Esophagus squamous epithelium (tissue), 5 donors: ENCODE measurements around the gene CYS1. TPM values are rescaled to one million over a fixed set of nuclear protein-coding genes. Genes with fewer than 3 reads are reported as not detected.

ENCODE experiments used
- DNase-seq: peaks from one replicate; lab custom pipeline; 2025; lab: John Stamatoyannopoulos, UW
- H3K27ac ChIP-seq, 4 donors: fragments of 200-600 bp; sonication (generic); one replicate each; pipeline ENCODE4 v1.5.1; 2016 to 2019; ENCODE audit warnings: mild to moderate bottlenecking in 1 of 4
- H3K27me3 ChIP-seq, 4 donors: fragments of 200-600 bp; sonication (generic); 1 replicate in 3 of 4; 2 replicates in 1 of 4; pipeline versions ENCODE4 v1.5.1 to v1.6.0; 2017 to 2021; ENCODE audit warnings: antibody characterized with exemption in 1 of 4
- H3K36me3 ChIP-seq, 3 donors: fragments of 200-600 bp; sonication (generic); one replicate each; pipeline ENCODE4 v1.5.1; 2016 to 2019
- H3K4me1 ChIP-seq, 3 donors: fragments of 200-600 bp; sonication (generic); one replicate each; pipeline ENCODE4 v1.5.1; 2017 to 2019
- H3K4me3 ChIP-seq, 4 donors: fragments of 200-600 bp; sonication (generic); 1 replicate in 3 of 4; 2 replicates in 1 of 4; pipeline ENCODE4 v1.5.1; 2016 to 2019; ENCODE audit warnings: mild to moderate bottlenecking in 2 of 4, moderate library complexity in 1 of 4
- H3K9me3 ChIP-seq, 3 donors: fragments of 200-600 bp; sonication (generic); one replicate each; pipeline ENCODE4 v1.5.1; 2016 to 2019
- CTCF ChIP-seq, 6 experiments: fragments of 450-650 bp in 4 of 6; fragments of 200-600 bp in 2 of 6; sonication (generic) in 2 of 6; IDR thresholded peaks; one replicate each; pipeline ENCODE4 v1.5.1; 2016 to 2019; ENCODE audit warnings: antibody characterized with exemption in 6 of 6, mild to moderate bottlenecking in 4 of 6, moderate library complexity in 4 of 6
- POLR2A ChIP-seq, 4 donors: fragments of 450-650 bp; IDR thresholded peaks; one replicate each; pipeline ENCODE4 v1.6.1; 2017; ENCODE audit warnings: antibody characterized with exemption in 4 of 4, mild to moderate bottlenecking in 4 of 4, moderate library complexity in 3 of 4
- WGBS, 2 donors: methylation state at CpG; one replicate each; pipeline ENCODE4 v1.1.5; 2018; 5-methylcytosine and 5-hydroxymethylcytosine counted together
- intact Hi-C: fragments of 100-400 bp; cut with DNase I; formaldehyde crosslinking; loops from one replicate; pipeline ENCODE4 v1.15.0; 2022
- total RNA-seq, 4 donors: library from RNA; depleted of rRNA; stranded (reverse); fragments of >200 nt; gene quantifications; one replicate each; pipeline ENCODE4 v1.1.0, GENCODE V29; 2016
- donor health status: DM: yes; HTN: yes; CAD: no.

Gene CYS1
- total RNA-seq, 4 donors from 2014 or later = 0.09 to 2.5 (median 0.80) TPM

- Histone ChIP-seq H3K27me3 (no peaks in the 10 kb centered on the region), H3K9me3 (no peaks in the 10 kb centered on the region), H3K4me3 (no peak overlapping the region), H3K36me3 (no peaks in the 10 kb centered on the region), H3K4me1 (peaks cover 0 to 2% (median 0%) of the 10 kb centered on the region in 3 donors), H3K27ac (no peak overlapping the region)
- intact Hi-C loops = no loop called here
- TF ChIP-seq CTCF (IDR thresholded peaks at IDR 0.05) (no peak), POLR2A (IDR thresholded peaks at IDR 0.05) (no peak)
- DNase-seq = no peak
- 69 to 75% methylated on average over 2 of the region's 2 CpGs for WGBS, 2 donors
Measured at GRCh38 chr2:10067330-10067729, 12.9 kb downstream of the CYS1 start.

DNA sequence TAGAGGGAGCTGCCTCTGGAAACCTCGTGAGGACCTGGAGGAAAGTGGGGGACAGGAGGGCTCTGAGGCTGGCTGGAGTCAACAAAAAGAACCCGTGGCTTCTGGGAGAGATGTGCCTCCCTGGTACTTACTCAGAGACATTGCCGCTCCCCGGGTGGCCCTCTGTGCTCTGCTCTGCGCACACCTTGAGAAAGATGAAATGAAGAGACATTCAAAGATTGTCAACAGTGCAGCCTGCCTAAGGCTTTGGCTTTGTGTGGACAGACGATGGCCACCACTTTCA lies 14.5 kb downstream of the CYS1 start:
- Histone ChIP-seq H3K4me1 (no peaks in the 10 kb centered on the region), H3K9me3 (no peaks in the 10 kb centered on the region), H3K27me3 (no peaks in the 10 kb centered on the region), H3K4me3 (no peak overlapping the region), H3K27ac (no peak overlapping the region), H3K36me3 (no peaks in the 10 kb centered on the region)
- 79 to 85% methylated on average over 2 to 6 of the region's 6 CpGs for WGBS, 2 donors
- intact Hi-C loops = no loop called here
- TF ChIP-seq POLR2A (IDR thresholded peaks at IDR 0.05) (no peak), CTCF (IDR thresholded peaks at IDR 0.05) (no peak)
- no peak for DNase-seq

DNA sequence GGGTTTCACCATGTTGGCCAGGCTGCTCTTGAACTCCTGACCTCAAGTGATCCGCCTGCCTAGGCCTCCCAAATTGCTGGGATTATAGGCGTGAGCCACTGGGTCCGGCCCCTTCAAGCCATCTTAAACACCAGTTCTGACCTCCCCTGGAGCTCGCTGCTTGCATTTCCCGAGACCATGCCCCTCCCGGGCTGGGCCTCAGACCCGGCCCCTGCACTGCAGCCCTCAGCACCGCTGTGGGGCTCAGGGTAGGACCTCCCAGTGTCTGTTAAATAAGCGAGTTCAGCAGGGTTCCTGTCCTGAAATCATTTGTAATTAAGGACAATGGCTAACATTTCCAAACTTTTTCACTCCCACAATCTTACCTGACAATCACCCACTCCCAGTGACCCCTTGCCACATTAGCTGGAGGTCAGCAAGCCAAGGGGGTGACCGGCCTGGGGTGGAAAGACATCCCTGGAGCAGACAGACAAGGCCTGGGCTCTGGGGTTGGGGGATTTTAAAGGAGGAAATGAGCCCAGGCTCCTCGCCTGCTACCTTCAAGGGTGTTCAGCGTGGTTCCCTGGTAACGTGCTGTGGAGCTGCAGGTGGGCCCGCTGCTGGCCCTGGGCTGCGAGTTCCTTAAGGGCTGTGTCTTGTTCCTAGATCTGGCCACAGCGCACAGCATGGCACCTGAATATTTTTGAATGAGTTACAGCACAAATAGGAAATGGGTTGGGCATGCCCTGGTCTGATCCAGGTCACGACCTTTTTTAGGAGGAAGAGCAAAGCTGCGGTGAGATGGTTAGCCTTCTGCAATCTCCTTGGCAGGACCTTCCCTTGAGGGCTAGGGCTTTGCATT lies 15.1 kb downstream of the CYS1 start:
- Histone ChIP-seq H3K4me1 (no peaks in the 10 kb centered on the region), H3K36me3 (no peaks in the 10 kb centered on the region), H3K27ac (no peak overlapping the region), H3K9me3 (no peaks in the 10 kb centered on the region), H3K27me3 (no peaks in the 10 kb centered on the region), H3K4me3 (no peak overlapping the region)
- no peak for DNase-seq
- WGBS, 2 donors = 89 to 91% methylated on average over 14 of the region's 18 CpGs
- TF ChIP-seq POLR2A (IDR thresholded peaks at IDR 0.05) = no peak
- TF ChIP-seq CTCF (IDR thresholded peaks at IDR 0.05) = no peak
- intact Hi-C loops = no loop called here

DNA sequence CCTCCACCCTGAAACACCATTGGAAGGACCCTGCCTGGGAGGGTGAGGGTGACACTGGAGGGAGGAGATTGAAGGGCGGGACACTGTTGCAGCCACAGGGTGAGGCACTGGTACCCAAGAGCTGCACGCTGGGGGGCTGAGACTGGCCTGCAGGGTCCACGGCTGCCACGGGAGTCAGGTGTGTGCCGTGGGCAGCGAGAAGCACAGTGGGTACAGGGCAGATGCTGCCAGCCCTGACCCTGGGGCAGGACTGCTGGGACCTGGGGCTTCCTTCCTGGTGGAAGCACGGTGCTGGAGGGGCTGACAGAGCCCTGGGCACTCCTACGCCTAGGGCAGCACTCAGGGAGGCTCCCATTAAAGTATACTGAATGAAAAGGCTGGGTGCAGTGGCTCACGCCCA lies 16.6 kb downstream of the CYS1 start:
- intact Hi-C loops = no loop called here
- no peaks in the 10 kb centered on the region for H3K36me3 ChIP-seq
- TF ChIP-seq CTCF (IDR thresholded peaks at IDR 0.05) (no peak), POLR2A (IDR thresholded peaks at IDR 0.05) (no peak)
- no peak for DNase-seq
- no peak overlapping the region for H3K4me3 ChIP-seq
- WGBS, 2 donors = 89 to 94% methylated on average over 3 to 5 of the region's 9 CpGs
- H3K4me1 ChIP-seq = no peaks in the 10 kb centered on the region
- H3K27ac ChIP-seq = no peak overlapping the region
- H3K27me3 ChIP-seq = no peaks in the 10 kb centered on the region
- no peaks in the 10 kb centered on the region for H3K9me3 ChIP-seq

DNA sequence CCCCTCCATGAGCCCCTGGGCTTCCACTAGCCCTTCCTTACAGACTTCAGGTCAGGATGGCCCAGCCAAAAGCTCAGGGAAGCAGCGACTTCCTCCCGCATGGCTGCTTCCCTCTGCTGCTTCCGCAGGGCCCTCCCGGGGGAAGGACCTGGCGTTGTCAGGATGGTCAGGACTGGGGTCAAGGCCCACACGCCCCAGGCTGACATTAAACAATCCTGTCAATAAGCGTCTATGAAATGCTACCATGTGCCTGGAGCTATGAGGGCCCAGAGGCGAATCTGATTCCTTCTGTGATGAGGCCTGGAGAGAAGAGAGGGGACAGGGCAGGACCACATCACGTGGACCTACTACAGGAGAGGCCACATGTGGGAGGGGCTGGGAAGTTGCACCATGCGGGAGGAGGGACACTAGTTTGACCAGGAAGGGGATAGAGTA lies 17.3 kb downstream of the CYS1 start:
- Histone ChIP-seq H3K27ac (no peak overlapping the region), H3K4me3 (no peak overlapping the region), H3K36me3 (no peaks in the 10 kb centered on the region), H3K4me1 (peaks cover 0 to 1% (median under 1%) of the 10 kb centered on the region in 3 donors), H3K9me3 (no peaks in the 10 kb centered on the region), H3K27me3 (no peaks in the 10 kb centered on the region)
- intact Hi-C loops = no loop called here
- no peak for DNase-seq
- TF ChIP-seq POLR2A (IDR thresholded peaks at IDR 0.05) (no peak), CTCF (IDR thresholded peaks at IDR 0.05) (no peak)
- 68 to 82% methylated on average over 6 to 9 of the region's 10 CpGs for WGBS, 2 donors
